ENCODE results near the gene AMPD1.

AMPD1 gene

GRCh38 chr1:114718661-114719423, 23.5 kb upstream of the AMPD1 start:
- peaks cover 20 to 37% of the 10 kb centered on the region in 2 experiments for H3K36me3 ChIP-seq (ENCODE audit: control insufficient read depth in 1 of 2, insufficient read depth in 2 of 2, low read length in 2 of 2)
- no peak overlapping the region for H3K4me3 ChIP-seq (ENCODE audit: low read depth, low read length)
- H3K4me1 ChIP-seq (ENCODE audit: control insufficient read depth in 1 of 2, insufficient read depth in 2 of 2, low read length in 2 of 2): no peaks in the 10 kb centered on the region
- no peak overlapping the region for H3K18ac ChIP-seq (ENCODE audit: low read length)
- H2AK5ac ChIP-seq (ENCODE audit: low read length): no peak overlapping the region
- peak overlapping the region; percentile 51 for H3K27ac ChIP-seq (ENCODE audit: low read depth, low read length)
- H4K91ac ChIP-seq (ENCODE audit: low read depth, low read length): no peak overlapping the region
- no peak overlapping the region for H2BK5ac ChIP-seq (ENCODE audit: low read depth, low read length, poor library complexity)
- H3K9me3 ChIP-seq (ENCODE audit: insufficient read depth, low read depth, low read length): no peaks in the 10 kb centered on the region
- no peak overlapping the region for H3K23ac ChIP-seq (ENCODE audit: low read length)
- no peak overlapping the region for H3K14ac ChIP-seq (ENCODE audit: low read length)
- peaks cover 4% of the 10 kb centered on the region for H3K79me1 ChIP-seq (ENCODE audit: low read length)
- DNase-seq: peak; percentile 27 to 75
- H3K4ac ChIP-seq (ENCODE audit: low read depth, low read length): no peak overlapping the region
- no peak overlapping the region for H2BK12ac ChIP-seq (ENCODE audit: low read length)
- no peaks in the 10 kb centered on the region for H3K27me3 ChIP-seq (ENCODE audit: insufficient read depth, low read length)
- no CpG with 5 or more reads among the region's 11 CpGs for WGBS (ENCODE audit: extremely low coverage, insufficient coverage, insufficient read length)
- no peak overlapping the region for H2AFZ ChIP-seq (ENCODE audit: insufficient read depth, low read length, poor library complexity)
- H3K79me2 ChIP-seq (ENCODE audit: control insufficient read depth, insufficient read depth, low read length, poor library complexity): peaks cover 7% of the 10 kb centered on the region
- peak overlapping the region; percentile 22 for H3K4me2 ChIP-seq (ENCODE audit: low read length)
- H4K8ac ChIP-seq (ENCODE audit: low read depth, low read length): peak overlapping the region; percentile 4
- H3K9ac ChIP-seq (ENCODE audit: low read length): no peak overlapping the region
- H4K12ac ChIP-seq (ENCODE audit: low read depth, low read length): no peak overlapping the region
- no peak overlapping the region for H2BK120ac ChIP-seq (ENCODE audit: insufficient read depth, low read length, poor library complexity)

GRCh38 chr1:114716304-114717170, 21.2 kb upstream of the AMPD1 start, which contains the start of gene NRAS:
NRAS (minus strand) TSS chr1:114716771; CDS start chr1:114716160, 611 bp downstream.
- H3K9me3 ChIP-seq (ENCODE audit: insufficient read depth, low read depth, low read length): no peaks in the 10 kb centered on the region
- H3K9ac ChIP-seq (ENCODE audit: low read length): peak within 1 kb of the TSS; percentile 88
- peaks cover 16 to 31% of the 10 kb centered on the region in 2 experiments for H3K36me3 ChIP-seq (ENCODE audit: control insufficient read depth in 1 of 2, insufficient read depth in 2 of 2, low read length in 2 of 2)
- peaks cover 7% of the 10 kb centered on the region for H3K79me2 ChIP-seq (ENCODE audit: control insufficient read depth, insufficient read depth, low read length, poor library complexity)
- H3K27ac ChIP-seq (ENCODE audit: low read depth, low read length): peak within 1 kb of the TSS; percentile 79
- H4K12ac ChIP-seq (ENCODE audit: low read depth, low read length): peak within 1 kb of the TSS; percentile 97
- H3K4me1 ChIP-seq (ENCODE audit: control insufficient read depth in 1 of 2, insufficient read depth in 2 of 2, low read length in 2 of 2): no peaks in the 10 kb centered on the region
- peak within 1 kb of the TSS; percentile 62 for H3K18ac ChIP-seq (ENCODE audit: low read length)
- peak within 1 kb of the TSS; percentile 94 for H3K14ac ChIP-seq (ENCODE audit: low read length)
- peak within 1 kb of the TSS; percentile 87 for H4K91ac ChIP-seq (ENCODE audit: low read depth, low read length)
- H3K4ac ChIP-seq (ENCODE audit: low read depth, low read length): peak within 1 kb of the TSS; percentile 85
- DNase-seq: peak; percentile 93 to 96
- H2BK120ac ChIP-seq (ENCODE audit: insufficient read depth, low read length, poor library complexity): peak within 1 kb of the TSS; percentile 48
- peak within 1 kb of the TSS; percentile 97 for H3K4me2 ChIP-seq (ENCODE audit: low read length)
- no peaks in the 10 kb centered on the region for H3K27me3 ChIP-seq (ENCODE audit: insufficient read depth, low read length)
- no CpG with 5 or more reads among the region's 38 CpGs for WGBS (ENCODE audit: extremely low coverage, insufficient coverage, insufficient read length)
- no peak within 1 kb of the TSS for H2BK12ac ChIP-seq (ENCODE audit: low read length)
- H2AFZ ChIP-seq (ENCODE audit: insufficient read depth, low read length, poor library complexity): peak within 1 kb of the TSS; percentile 96
- H2BK5ac ChIP-seq (ENCODE audit: low read depth, low read length, poor library complexity): peak within 1 kb of the TSS; percentile 86
- H3K79me1 ChIP-seq (ENCODE audit: low read length): peaks cover 4% of the 10 kb centered on the region
- H2AK5ac ChIP-seq (ENCODE audit: low read length): peak within 1 kb of the TSS; percentile 55
- H3K23ac ChIP-seq (ENCODE audit: low read length): no peak within 1 kb of the TSS
- peak within 1 kb of the TSS; percentile 84 for H3K4me3 ChIP-seq (ENCODE audit: low read depth, low read length)
- H4K8ac ChIP-seq (ENCODE audit: low read depth, low read length): peak within 1 kb of the TSS; percentile 91

- H3K14ac ChIP-seq (ENCODE audit: low read length): peak overlapping the region; percentile 28
- H4K8ac ChIP-seq (ENCODE audit: low read depth, low read length): peak overlapping the region; percentile 91
- H4K12ac ChIP-seq (ENCODE audit: low read depth, low read length): peak overlapping the region; percentile 6
- H3K9me3 ChIP-seq (ENCODE audit: insufficient read depth, low read depth, low read length): no peaks in the 10 kb centered on the region
- H4K91ac ChIP-seq (ENCODE audit: low read depth, low read length): peak overlapping the region; percentile 87
- no peak overlapping the region for H2BK12ac ChIP-seq (ENCODE audit: low read length)
- H3K9ac ChIP-seq (ENCODE audit: low read length): peak overlapping the region; percentile 88
- no peak overlapping the region for H2BK120ac ChIP-seq (ENCODE audit: insufficient read depth, low read length, poor library complexity)
- H3K27ac ChIP-seq (ENCODE audit: low read depth, low read length): peak overlapping the region; percentile 79
- no peaks in the 10 kb centered on the region for H3K27me3 ChIP-seq (ENCODE audit: insufficient read depth, low read length)
- peaks cover 19 to 30% of the 10 kb centered on the region in 2 experiments for H3K36me3 ChIP-seq (ENCODE audit: control insufficient read depth in 1 of 2, insufficient read depth in 2 of 2, low read length in 2 of 2)
- peak overlapping the region; percentile 86 for H2BK5ac ChIP-seq (ENCODE audit: low read depth, low read length, poor library complexity)
- no peak overlapping the region for H3K23ac ChIP-seq (ENCODE audit: low read length)
- H2AFZ ChIP-seq (ENCODE audit: insufficient read depth, low read length, poor library complexity): no peak overlapping the region
- DNase-seq: no peak
- peak overlapping the region; percentile 6 for H3K18ac ChIP-seq (ENCODE audit: low read length)
- no peaks in the 10 kb centered on the region for H3K4me1 ChIP-seq (ENCODE audit: control insufficient read depth in 1 of 2, insufficient read depth in 2 of 2, low read length in 2 of 2)
- peaks cover 7% of the 10 kb centered on the region for H3K79me2 ChIP-seq (ENCODE audit: control insufficient read depth, insufficient read depth, low read length, poor library complexity)
- peak overlapping the region; percentile 97 for H3K4me2 ChIP-seq (ENCODE audit: low read length)
- H2AK5ac ChIP-seq (ENCODE audit: low read length): peak overlapping the region; percentile 35
- WGBS (ENCODE audit: extremely low coverage, insufficient coverage, insufficient read length): no CpG with 5 or more reads among the region's 4 CpGs
- H3K79me1 ChIP-seq (ENCODE audit: low read length): peaks cover 4% of the 10 kb centered on the region
- H3K4me3 ChIP-seq (ENCODE audit: low read depth, low read length): peak overlapping the region; percentile 84
- peak overlapping the region; percentile 85 for H3K4ac ChIP-seq (ENCODE audit: low read depth, low read length)
These were observed 20.6 kb upstream of the AMPD1 start for GRCh38 chr1:114715952-114716303.

- Histone ChIP-seq H3K4me1 (ENCODE audit: control insufficient read depth in 1 of 2, insufficient read depth in 2 of 2, low read length in 2 of 2) (no peaks in the 10 kb centered on the region), H2AFZ (ENCODE audit: insufficient read depth, low read length, poor library complexity) (no peak overlapping the region), H3K27ac (ENCODE audit: low read depth, low read length) (no peak overlapping the region), H3K4me3 (ENCODE audit: low read depth, low read length) (no peak overlapping the region), H3K9ac (ENCODE audit: low read length) (no peak overlapping the region), H3K36me3 (ENCODE audit: control insufficient read depth in 1 of 2, insufficient read depth in 2 of 2, low read length in 2 of 2) (peaks cover 19 to 28% of the 10 kb centered on the region in 2 experiments), H3K79me2 (ENCODE audit: control insufficient read depth, insufficient read depth, low read length, poor library complexity) (peaks cover 7% of the 10 kb centered on the region), H3K4me2 (ENCODE audit: low read length) (no peak overlapping the region), H4K12ac (ENCODE audit: low read depth, low read length) (no peak overlapping the region), H2BK5ac (ENCODE audit: low read depth, low read length, poor library complexity) (no peak overlapping the region), H3K9me3 (ENCODE audit: insufficient read depth, low read depth, low read length) (no peaks in the 10 kb centered on the region), H3K79me1 (ENCODE audit: low read length) (peaks cover 4% of the 10 kb centered on the region), H4K8ac (ENCODE audit: low read depth, low read length) (no peak overlapping the region), H3K4ac (ENCODE audit: low read depth, low read length) (no peak overlapping the region), H3K27me3 (ENCODE audit: insufficient read depth, low read length) (no peaks in the 10 kb centered on the region), H2AK5ac (ENCODE audit: low read length) (no peak overlapping the region), H3K18ac (ENCODE audit: low read length) (no peak overlapping the region), H2BK120ac (ENCODE audit: insufficient read depth, low read length, poor library complexity) (no peak overlapping the region), H4K91ac (ENCODE audit: low read depth, low read length) (no peak overlapping the region), H3K23ac (ENCODE audit: low read length) (no peak overlapping the region), H3K14ac (ENCODE audit: low read length) (no peak overlapping the region), H2BK12ac (ENCODE audit: low read length) (no peak overlapping the region)
- WGBS (ENCODE audit: extremely low coverage, insufficient coverage, insufficient read length): no CpG with 5 or more reads among the region's 4 CpGs
- DNase-seq: no peak
These were observed 17.6 kb upstream of the AMPD1 start for GRCh38 chr1:114712977-114713376.
